GM23248 (cell line): Measurements from ENCODE around the gene SRSF1. TPM values are rescaled to one million over a fixed set of nuclear protein-coding genes. Genes with fewer than 3 reads are reported as not detected.
"Not testable (repeated sequence)": the region's sequence is repeated elsewhere in the genome, so short reads cannot be mapped to it uniquely, and the experiment has no call there.

Source experiments
- DNase-seq: peaks from one replicate; pipeline ENCODE4 v3.0.0-alpha.2; 2015
- H2AFZ ChIP-seq: fragments of 200-600 bp; sonication (generic); 2 replicates; pipeline ENCODE4 v1.6.1; 2016; ENCODE audit warnings: antibody characterized with exemption
- H3F3A ChIP-seq: fragments of 200-600 bp; sonication (generic); 2 replicates; pipeline ENCODE4 v1.6.1; 2016; ENCODE audit warnings: mild to moderate bottlenecking, antibody characterized with exemption, mixed run types; ENCODE audit not compliant: insufficient read depth
- H3K27ac ChIP-seq: fragments of 200-600 bp; sonication (generic); 2 replicates; pipeline ENCODE4 v1.5.1; 2016; ENCODE audit warnings: mild to moderate bottlenecking
- H3K27me3 ChIP-seq: fragments of 200-600 bp; sonication (generic); replicated peaks from 2 replicates; pipeline ENCODE4 v1.6.1; 2016; ENCODE audit warnings: mild to moderate bottlenecking; ENCODE audit not compliant: insufficient read depth
- H3K36me3 ChIP-seq: fragments of 200-600 bp; sonication (generic); 2 replicates; pipeline ENCODE4 v1.6.1; 2016; ENCODE audit warnings: low read depth, mild to moderate bottlenecking
- H3K4me1 ChIP-seq: fragments of 200-600 bp; sonication (generic); 2 replicates; pipeline ENCODE4 v1.6.1; 2016; ENCODE audit warnings: mild to moderate bottlenecking; ENCODE audit not compliant: insufficient read depth
- H3K4me2 ChIP-seq: fragments of 200-600 bp; sonication (generic); one replicate; pipeline ENCODE4 v1.6.1; 2016; ENCODE audit warnings: mild to moderate bottlenecking; ENCODE audit not compliant: unreplicated experiment
- H3K4me3 ChIP-seq: fragments of 200-600 bp; sonication (generic); 2 replicates; pipeline ENCODE4 v1.5.1; 2016; ENCODE audit warnings: mild to moderate bottlenecking
- H3K79me2 ChIP-seq: fragments of 200-600 bp; sonication (generic); 2 replicates; pipeline ENCODE4 v1.6.1; 2016; ENCODE audit warnings: mild to moderate bottlenecking; ENCODE audit not compliant: insufficient read depth
- H3K9ac ChIP-seq: fragments of 200-600 bp; sonication (generic); 2 replicates; pipeline ENCODE4 v1.6.1; 2016; ENCODE audit warnings: mild to moderate bottlenecking
- H3K9me2 ChIP-seq: fragments of 200-600 bp; sonication (generic); 2 replicates; pipeline ENCODE4 v1.6.1; 2016; ENCODE audit warnings: mixed run types, mild to moderate bottlenecking, moderate library complexity; ENCODE audit not compliant: insufficient read depth
- H3K9me3 ChIP-seq: fragments of 200-600 bp; sonication (generic); one replicate; pipeline ENCODE4 v1.6.1; 2017; ENCODE audit warnings: low read depth
- H4K20me1 ChIP-seq: fragments of 200-600 bp; sonication (generic); 2 replicates; pipeline ENCODE4 v1.6.0; 2016; ENCODE audit not compliant: insufficient read depth
- EZH2 ChIP-seq: fragments of 200-600 bp; sonication (generic); IDR thresholded peaks from 2 replicates; pipeline ENCODE4 v1.6.1; 2018; ENCODE audit warnings: antibody characterized with exemption, mild to moderate bottlenecking; ENCODE audit not compliant: insufficient read depth, poor library complexity, severe bottlenecking
- EZH2phosphoT487 ChIP-seq: fragments of 200-600 bp; sonication (generic); IDR thresholded peaks from 2 replicates; pipeline ENCODE4 v1.6.1; 2018; ENCODE audit warnings: antibody characterized with exemption, moderate library complexity, mild to moderate bottlenecking, low read depth; ENCODE audit not compliant: insufficient read depth
- WGBS, 2 experiments: methylation state at CpG; one replicate each; pipeline ENCODE4 v1.1.6; 2015 to 2017; ENCODE audit warnings: low lambda C conversion rate in 2 of 2, low coverage in 1 of 2; ENCODE audit errors: missing lambda C conversion rate in 2 of 2; 5-methylcytosine and 5-hydroxymethylcytosine counted together
- in situ Hi-C: fragments of 300-500 bp; cut with MboI; formaldehyde crosslinking; loops from 2 replicates; pipeline ENCODE4 v1.15.0; 2020
- polyA plus RNA-seq: library from polyadenylated mRNA; unstranded; fragments of >200 nt; fragmentation: Nextera tagmentation; extraction: Ambion mirVana; gene quantifications from 2 replicates; pipeline ENCODE4 v1.2.1, GENCODE V29; 2016
- total RNA-seq: library from RNA; depleted of rRNA; stranded (reverse); fragments of >200 nt; shearing (Covaris generic); gene quantifications from 2 replicates; pipeline ENCODE4 v1.2.3, GENCODE V29; 2014

Gene SRSF1
- total and polyA plus RNA-seq, 2 experiments from 2014 or later, result 130 to 204 TPM

DNA sequence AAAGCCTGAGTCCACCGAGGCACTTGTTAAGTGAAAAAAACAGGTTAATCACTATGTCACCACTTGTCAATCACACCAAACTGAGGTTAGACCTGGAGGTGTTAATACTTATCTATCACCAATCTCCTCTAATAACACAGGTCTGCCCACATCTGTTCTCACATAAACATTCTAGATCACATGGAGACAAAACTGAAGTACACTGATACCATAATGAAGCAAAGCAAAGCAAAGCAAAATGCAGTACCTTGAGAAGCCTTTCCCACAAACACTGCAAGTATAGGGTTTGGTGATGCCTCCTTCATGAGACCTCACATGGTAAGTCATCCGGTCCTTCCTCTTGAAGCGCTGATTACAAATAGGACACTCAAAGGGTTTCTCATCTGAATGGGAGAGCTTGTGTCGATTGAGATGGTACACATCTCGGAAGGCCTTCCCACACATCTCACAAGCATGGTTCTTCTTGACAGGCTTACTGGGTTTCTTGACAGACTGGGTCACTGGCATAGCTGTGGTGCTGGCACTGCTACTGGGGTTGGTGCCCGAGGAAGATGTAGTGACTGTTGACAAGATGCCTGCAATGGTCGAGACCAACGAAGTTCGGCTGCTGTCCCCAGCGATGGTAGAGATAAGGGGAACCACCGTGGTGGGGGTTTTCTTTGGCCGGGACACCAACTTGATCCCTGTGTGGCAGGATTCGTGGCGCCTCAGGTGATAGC is 24.4 kb downstream of the SRSF1 start:
- no peaks in the 10 kb centered on the region for H4K20me1 ChIP-seq
- H2AFZ ChIP-seq, result no peak overlapping the region
- H3K36me3 ChIP-seq, result peaks cover 35% of the 10 kb centered on the region
- no peaks in the 10 kb centered on the region for H3K27me3 ChIP-seq
- H3K4me3 ChIP-seq, result no peak overlapping the region
- H3F3A ChIP-seq, result peaks cover 28% of the 10 kb centered on the region
- H3K27ac ChIP-seq, result no peak overlapping the region
- in situ Hi-C loops, result no loop called here
- no peak overlapping the region for H3K9ac ChIP-seq
- H3K79me2 ChIP-seq, result peaks cover 88% of the 10 kb centered on the region
- WGBS, 2 experiments, result 82 to 86% methylated on average over 14 of the region's 14 CpGs
- no peak for DNase-seq
- peaks cover 31% of the 10 kb centered on the region for H3K4me1 ChIP-seq
- TF ChIP-seq EZH2 (no peak), EZH2phosphoT487 (no peak)
- H3K9me3 ChIP-seq, result no peaks in the 10 kb centered on the region
- H3K9me2 ChIP-seq, result no peaks in the 10 kb centered on the region
- no peak overlapping the region for H3K4me2 ChIP-seq

GRCh38 chr17:57980522-57980921 is 26.5 kb downstream of the SRSF1 start:
- TF ChIP-seq EZH2phosphoT487 (no peak), EZH2 (no peak)
- Histone ChIP-seq H3K27me3 (no peaks in the 10 kb centered on the region), H3K36me3 (peaks cover 50% of the 10 kb centered on the region), H2AFZ (no peak overlapping the region), H3K4me2 (no peak overlapping the region), H3K4me3 (no peak overlapping the region), H3K27ac (no peak overlapping the region), H4K20me1 (no peaks in the 10 kb centered on the region), H3K9ac (no peak overlapping the region), H3K4me1 (peaks cover 22% of the 10 kb centered on the region), H3K9me3 (no peaks in the 10 kb centered on the region), H3K9me2 (no peaks in the 10 kb centered on the region), H3F3A (peaks cover 21% of the 10 kb centered on the region), H3K79me2 (peaks cover 82% of the 10 kb centered on the region)
- in situ Hi-C loops, result no loop called here
- no peak for DNase-seq
- 95 to 96% methylated on average over 4 of the region's 4 CpGs for WGBS, 2 experiments

DNA sequence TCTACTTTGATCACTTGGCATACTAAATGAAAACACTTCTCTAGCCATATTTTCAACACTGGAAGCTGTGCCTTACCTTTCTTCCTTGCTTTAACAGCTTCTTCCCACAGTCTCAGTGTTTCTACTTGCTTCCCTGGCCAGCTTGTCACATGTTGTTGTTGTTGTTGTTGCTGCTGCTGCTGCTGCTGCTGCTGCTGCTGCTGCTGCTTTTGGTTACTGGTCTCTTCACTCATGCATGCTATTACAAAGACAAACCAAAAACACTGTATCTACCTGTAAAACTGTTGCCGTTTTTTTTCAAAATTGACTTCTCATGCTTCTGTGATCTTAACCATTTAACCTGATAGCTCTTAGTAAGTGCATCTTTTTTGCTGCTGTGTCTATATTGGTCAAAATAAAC is 28.0 kb downstream of the SRSF1 start:
- TF ChIP-seq EZH2phosphoT487 (no peak), EZH2 (no peak)
- Histone ChIP-seq H3K4me2 (no peak overlapping the region), H3K4me3 (no peak overlapping the region), H3K9ac (no peak overlapping the region), H4K20me1 (no peaks in the 10 kb centered on the region), H3F3A (0 out of 2 replicates have a peak, but pooled peaks cover 15% of the 10 kb centered on the region), H3K79me2 (peaks cover 68% of the 10 kb centered on the region), H3K27me3 (no peaks in the 10 kb centered on the region), H3K9me3 (no peaks in the 10 kb centered on the region), H3K9me2 (no peaks in the 10 kb centered on the region), H3K27ac (no peak overlapping the region), H2AFZ (no peak overlapping the region), H3K36me3 (peaks cover 61% of the 10 kb centered on the region), H3K4me1 (peaks cover 17% of the 10 kb centered on the region)
- in situ Hi-C loops, result no loop called here
- no peak for DNase-seq
- WGBS, 2 experiments, result 50 to 61% methylated on average over 1 of the region's 1 CpG

GRCh38 chr17:57976594-57976993 is 30.5 kb downstream of the SRSF1 start:
- Histone ChIP-seq H3K27ac (no peak overlapping the region), H3K79me2 (peaks cover 43% of the 10 kb centered on the region), H3K27me3 (no peaks in the 10 kb centered on the region), H3F3A (peaks cover 18% of the 10 kb centered on the region; the same call in 1 of the 2 replicates), H2AFZ (no peak overlapping the region), H4K20me1 (no peaks in the 10 kb centered on the region), H3K4me3 (no peak overlapping the region), H3K4me1 (peaks cover 10% of the 10 kb centered on the region), H3K9ac (no peak overlapping the region), H3K9me2 (no peaks in the 10 kb centered on the region), H3K36me3 (peaks cover 51% of the 10 kb centered on the region), H3K4me2 (no peak overlapping the region), H3K9me3 (no peaks in the 10 kb centered on the region)
- no peak for DNase-seq
- no peak for TF ChIP-seq EZH2
- WGBS, 2 experiments, result 82 to 86% methylated on average over 3 of the region's 3 CpGs
- in situ Hi-C loops, result no loop called here

GRCh38 chr17:57975044-57975443 is 32.0 kb downstream of the SRSF1 start:
- Histone ChIP-seq H3K4me1 (peaks cover 21% of the 10 kb centered on the region), H3K27ac (no peak overlapping the region), H2AFZ (no peak overlapping the region), H3K9ac (no peak overlapping the region), H3K27me3 (no peaks in the 10 kb centered on the region), H4K20me1 (no peaks in the 10 kb centered on the region), H3K9me3 (no peaks in the 10 kb centered on the region), H3K9me2 (no peaks in the 10 kb centered on the region), H3K79me2 (peaks cover 28% of the 10 kb centered on the region), H3K36me3 (peaks cover 41% of the 10 kb centered on the region), H3K4me2 (no peak overlapping the region), H3F3A (peaks cover 25% of the 10 kb centered on the region), H3K4me3 (no peak overlapping the region)
- no peak for TF ChIP-seq EZH2phosphoT487
- TF ChIP-seq EZH2, result no peak
- 28 to 33% methylated on average over 1 of the region's 1 CpG for WGBS, 2 experiments
- DNase-seq, result peak; percentile 38
- in situ Hi-C loops, result no loop called here

DNA sequence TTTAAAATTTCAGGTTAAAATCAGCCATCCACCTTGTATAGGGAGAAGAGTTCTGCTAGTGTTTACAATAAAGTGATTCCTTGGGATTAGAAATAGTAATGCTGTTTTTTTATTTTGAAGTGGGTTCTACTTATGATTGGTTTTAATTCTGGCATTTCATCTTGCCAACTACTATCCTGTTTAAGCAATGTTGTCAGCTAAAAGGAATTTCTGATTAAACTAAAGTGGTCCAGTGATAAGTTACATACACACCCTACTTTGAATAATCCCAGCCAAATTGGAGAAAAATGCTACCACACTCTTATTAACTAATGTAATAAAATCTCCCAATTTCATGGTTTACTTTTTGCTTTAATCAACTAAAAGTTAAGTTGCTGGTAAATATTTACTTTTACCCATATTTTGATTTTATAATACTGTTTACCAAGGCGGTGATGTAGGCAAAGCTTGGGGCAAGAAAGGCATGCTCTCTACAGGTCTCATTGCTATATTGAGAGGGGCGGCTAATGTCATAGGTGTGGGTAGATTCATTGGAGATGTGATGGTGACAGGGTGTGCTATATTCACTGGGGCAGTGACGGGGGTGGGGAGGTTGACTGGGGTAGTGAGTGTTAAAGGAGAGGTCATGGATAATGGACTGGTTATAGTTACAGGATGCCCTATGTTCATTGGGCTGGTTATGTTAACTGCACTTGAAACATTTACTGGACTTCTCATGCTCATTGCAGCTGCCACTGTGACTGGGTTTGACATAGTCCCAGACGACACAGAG is 32.8 kb downstream of the SRSF1 start:
- H3K27me3 ChIP-seq, in situ Hi-C loops, H3K27ac ChIP-seq, H3K9ac ChIP-seq, H3K4me3 ChIP-seq, DNase-seq, H2AFZ ChIP-seq, H3K4me2 ChIP-seq, H3K9me3 ChIP-seq, H4K20me1 ChIP-seq, H3K9me2 ChIP-seq: not testable (repeated sequence)
- Histone ChIP-seq H3K4me1 (peaks cover 21% of the 10 kb centered on the region), H3K36me3 (peaks cover 37% of the 10 kb centered on the region), H3F3A (peaks cover 25% of the 10 kb centered on the region), H3K79me2 (peaks cover 23% of the 10 kb centered on the region; the same call in 1 of the 2 replicates)
- 81 to 85% methylated on average over 4 of the region's 4 CpGs for WGBS, 2 experiments
